Spleen (tissue), 11 donors: ENCODE measurements around the gene DDX51. TPM values are rescaled to one million over a fixed set of nuclear protein-coding genes. Genes with fewer than 3 reads are reported as not detected.
"Not testable (repeated sequence)": the region's sequence is repeated elsewhere in the genome, so short reads cannot be mapped to it uniquely, and the experiment has no call there.

Experiments used
- DNase-seq: peaks from one replicate; pipeline ENCODE4 v3.0.0-alpha.2; 2020
- H3K27ac ChIP-seq, 8 donors: fragments of 200-600 bp; sonication (generic) in 7 of 8; 1 replicate in 4 of 8; 2 replicates in 4 of 8; pipeline versions ENCODE4 v1.5.0 to v1.8.0; 2016 to 2021; ENCODE audit warnings: inconsistent platforms in 4 of 8, mild to moderate bottlenecking in 4 of 8, moderate library complexity in 1 of 8
- H3K27me3 ChIP-seq, 7 donors: fragments of 200-600 bp; sonication (generic) in 6 of 7; replicated peaks in 1 of 7; 1 replicate in 4 of 7; 2 replicates in 3 of 7; pipeline versions ENCODE4 v1.5.0 to v1.8.0; 2016 to 2021; ENCODE audit warnings: inconsistent platforms in 3 of 7, mild to moderate bottlenecking in 1 of 7
- H3K36me3 ChIP-seq, 6 donors: fragments of 200-600 bp; sonication (generic) in 5 of 6; 1 replicate in 4 of 6; 2 replicates in 2 of 6; pipeline versions ENCODE4 v1.5.0 to v1.8.0; 2016 to 2021; ENCODE audit warnings: inconsistent platforms in 2 of 6
- H3K4me1 ChIP-seq, 6 donors: fragments of 200-600 bp; sonication (generic) in 5 of 6; 1 replicate in 3 of 6; 2 replicates in 3 of 6; pipeline versions ENCODE4 v1.5.0 to v1.8.0; 2016 to 2021; ENCODE audit warnings: inconsistent platforms in 3 of 6
- H3K4me3 ChIP-seq, 8 donors: fragments of 200-600 bp; sonication (generic) in 7 of 8; 1 replicate in 4 of 8; 2 replicates in 4 of 8; pipeline versions ENCODE4 v1.5.0 to v1.8.0; 2016 to 2021; ENCODE audit warnings: inconsistent platforms in 4 of 8, mild to moderate bottlenecking in 4 of 8, moderate library complexity in 2 of 8
- H3K9me3 ChIP-seq, 8 donors: fragments of 200-600 bp; sonication (generic) in 7 of 8; 1 replicate in 4 of 8; 2 replicates in 4 of 8; pipeline versions ENCODE4 v1.5.0 to v1.8.0; 2016 to 2021; ENCODE audit warnings: inconsistent platforms in 4 of 8
- CTCF ChIP-seq, 11 experiments: fragments of 200-600 bp in 7 of 11; fragments of 450-650 bp in 4 of 11; sonication (generic) in 4 of 11; IDR thresholded peaks in 8 of 11; conservative IDR thresholded peaks in 3 of 11; 1 replicate in 7 of 11; 2 replicates in 4 of 11; pipeline versions ENCODE4 v1.4.0 to v1.8.0; 2016 to 2021; ENCODE audit warnings: antibody characterized with exemption in 11 of 11, inconsistent platforms in 4 of 11, mild to moderate bottlenecking in 1 of 11
- POLR2A ChIP-seq, 3 donors: fragments of 450-650 bp; IDR thresholded peaks; one replicate each; pipeline ENCODE4 v1.5.1; 2017; ENCODE audit warnings: antibody characterized with exemption in 3 of 3, mild to moderate bottlenecking in 1 of 3
- POLR2AphosphoS5 ChIP-seq, 3 donors: sonication (generic); formaldehyde crosslinking; IDR thresholded peaks; one replicate each; pipeline ENCODE4 v1.5.1; 2017; ENCODE audit warnings: antibody characterized with exemption in 3 of 3
- WGBS, 5 donors: extraction: QIAGEN DNeasy Blood & Tissue Kit in 3 of 5; methylation state at CpG; one replicate each; pipeline versions ENCODE4 v1.1.5 to v1.1.7; 2013 to 2018; 5-methylcytosine and 5-hydroxymethylcytosine counted together
- intact Hi-C: fragments of 100-400 bp; cut with DNase I; formaldehyde crosslinking; loops from one replicate; pipeline ENCODE4 v1.15.0; 2023; ENCODE audit warnings: low total_unique reads
- polyA plus RNA-seq, 3 donors: library from polyadenylated mRNA; stranded (reverse); fragments of 200-250 nt; gene quantifications; one replicate each; pipeline ENCODE4 v1.2.1, GENCODE V29; 2013
- total RNA-seq, 7 donors: library from RNA; depleted of rRNA in 3 of 7; stranded (reverse); fragments of >200 nt in 3 of 7; fragmentation: NEBNext Ultra II Directional in 4 of 7; extraction: Animal tissue kit (Norgen Biotek cat#: 25700) in 4 of 7; gene quantifications; one replicate each; pipeline versions ENCODE4 v1.1.0 to v1.2.1, GENCODE V29; 2016 to 2021
- donor health status: healthy with polysubstance abuse.
- donor health status: DM: no; HTN: no; CAD: no; lungs with moderate emphysema.
- donor health status: DM: no; HTN: no; CAD: no.
- donor health status: Bipolar disorder and iron deficiency.
- donor health status: healthy.
- donor health status: DM: no; HTN: no; CAD: no.
- donor health status: DM: yes; HTN: yes; CAD: no.

Gene DDX51
- total and polyA plus RNA-seq, 10 donors = 16.9 to 36.0 (median 19.5) TPM

- TF ChIP-seq CTCF (IDR thresholded peaks at IDR 0.05 in 8 of 11, conservative IDR thresholded peaks at IDR 0.05 in 3 of 11) (no peak), POLR2A (IDR thresholded peaks at IDR 0.05) (no peak), POLR2AphosphoS5 (IDR thresholded peaks at IDR 0.05) (no peak)
- intact Hi-C loops = no loop called here
- Histone ChIP-seq H3K36me3 (peaks cover 0 to 69% (median 37%) of the 10 kb centered on the region in 6 donors), H3K27me3 (no peaks in the 10 kb centered on the region), H3K4me1 (no peaks in the 10 kb centered on the region), H3K4me3 (no peak overlapping the region), H3K27ac (no peak overlapping the region), H3K9me3 (no peaks in the 10 kb centered on the region)
- DNase-seq = no peak
- 94 to 98% (median 96%) methylated on average over 7 of the region's 7 CpGs for WGBS, 5 donors
Measured at GRCh38 chr12:132106921-132107320, 37.2 kb downstream of the DDX51 start.

- H3K9me3 ChIP-seq = no peaks in the 10 kb centered on the region
- WGBS, 5 donors = 93 to 96% (median 95%) methylated on average over 4 to 6 of the region's 6 CpGs
- TF ChIP-seq POLR2AphosphoS5 (IDR thresholded peaks at IDR 0.05) (no peak), POLR2A (IDR thresholded peaks at IDR 0.05) (no peak), CTCF (IDR thresholded peaks at IDR 0.05 in 8 of 11, conservative IDR thresholded peaks at IDR 0.05 in 3 of 11) (no peak)
- intact Hi-C loops = no loop called here
- no peaks in the 10 kb centered on the region for H3K27me3 ChIP-seq
- peaks cover 0 to 66% (median 27%) of the 10 kb centered on the region in 6 donors for H3K36me3 ChIP-seq
- H3K4me3 ChIP-seq = no peak overlapping the region
- no peak for DNase-seq
- no peak overlapping the region for H3K27ac ChIP-seq
- H3K4me1 ChIP-seq = no peaks in the 10 kb centered on the region
Measured at GRCh38 chr12:132105467-132105866, 38.7 kb downstream of the DDX51 start.

GRCh38 chr12:132103542-132104308 lies 40.4 kb downstream of the DDX51 start:
- no peaks in the 10 kb centered on the region for H3K4me1 ChIP-seq
- H3K27me3 ChIP-seq = no peaks in the 10 kb centered on the region
- intact Hi-C loops = no loop called here
- H3K4me3 ChIP-seq = no peak overlapping the region
- WGBS, 5 donors = 88 to 97% (median 91%) methylated on average over 23 to 26 of the region's 26 CpGs
- H3K9me3 ChIP-seq = no peaks in the 10 kb centered on the region
- no peak for DNase-seq
- no peak for TF ChIP-seq CTCF (IDR thresholded peaks at IDR 0.05 in 8 of 11, conservative IDR thresholded peaks at IDR 0.05 in 3 of 11)
- no peak for TF ChIP-seq POLR2A (IDR thresholded peaks at IDR 0.05)
- TF ChIP-seq POLR2AphosphoS5 (IDR thresholded peaks at IDR 0.05) = no peak
- no peak overlapping the region for H3K27ac ChIP-seq
- H3K36me3 ChIP-seq = peaks cover 0 to 64% (median 23%) of the 10 kb centered on the region in 6 donors

- not testable (repeated sequence) for DNase-seq, H3K27me3 ChIP-seq
Measured at GRCh38 chr12:132103072-132103471, 41.0 kb downstream of the DDX51 start.

More at GRCh38 chr12:132103072-132103471, 41.0 kb downstream of the DDX51 start:
- H3K4me1 ChIP-seq, H3K9me3 ChIP-seq, intact Hi-C loops, H3K27ac ChIP-seq, H3K4me3 ChIP-seq: not testable (repeated sequence)
- H3K36me3 ChIP-seq = peaks cover 0 to 64% (median 17%) of the 10 kb centered on the region in 6 donors
- 84 to 89% (median 86%) methylated on average over 14 of the region's 14 CpGs for WGBS, 5 donors
